GM12892 (cell line): ENCODE data around the gene TNNT1.

Experiments used
- POLR2A ChIP-seq: IDR thresholded peaks from 2 replicates; pipeline ENCODE4 v1.6.1; 2011; ENCODE audit warnings: low read depth, low read length, control low read depth
- POLR2AphosphoS5 ChIP-seq: IDR thresholded peaks from 2 replicates; pipeline ENCODE4 v1.6.1; 2011; ENCODE audit warnings: low read depth, low read length, control low read depth

- no peak for TF ChIP-seq POLR2A
- TF ChIP-seq POLR2AphosphoS5, result no peak
Observed at GRCh38 chr19:55178781-55179599, 30.0 kb upstream of the TNNT1 start.
